Heart left ventricle (tissue), 13 donors: ENCODE data around the gene ENOX1.

Experiments
- POLR2A ChIP-seq, 2 donors: fragments of 450-650 bp; IDR thresholded peaks; one replicate each; pipeline ENCODE4 v1.6.1; 2017; ENCODE audit warnings: antibody characterized with exemption in 2 of 2, mild to moderate bottlenecking in 2 of 2, moderate library complexity in 2 of 2
- TF ChIP-seq, protein P1 (sequence below), 12 donors: fragments of 200-600 bp; sonication (generic) in 4 of 12; IDR thresholded peaks; one replicate each; pipeline versions ENCODE4 v1.5.0 to v1.8.0; 2018 to 2022; ENCODE audit warnings: antibody characterized with exemption in 12 of 12, mild to moderate bottlenecking in 5 of 12
- donor health status: ischemic (EF 13 %, LVEDD 7.1; RV severe dilation, severe dysfunction).
- donor health status: DM: no; HTN: yes; CAD: no.
- donor health status: DM: no; HTN: no; CAD: no.
- donor health status: ischemic (EF 25% LVEDD 6.9; RV normal size, moderate dysfunction).
- donor health status: ischemic (EF 25% LVEDD 5.7; RV mildly dilated, moderate dysfunction).
- donor health status: ischemic (EF 35%, LVEDD 5.7; RV mildly dilated, moderate dysfunction).
- donor health status: nonischemic (EF 11% LVEDD 7.7; RV severe dilation, severe dysfunction).
- donor health status: DM: yes; HTN: yes; CAD: no.
- donor health status: PGD.
- donor health status: ischemic (EF 29% LVEDD 5.4; RV normal size, mild dysfunction).
- donor health status: nonischemic (EF 23%, LVEDD 6.1; RV moderate dilation, normal function).

DNA sequence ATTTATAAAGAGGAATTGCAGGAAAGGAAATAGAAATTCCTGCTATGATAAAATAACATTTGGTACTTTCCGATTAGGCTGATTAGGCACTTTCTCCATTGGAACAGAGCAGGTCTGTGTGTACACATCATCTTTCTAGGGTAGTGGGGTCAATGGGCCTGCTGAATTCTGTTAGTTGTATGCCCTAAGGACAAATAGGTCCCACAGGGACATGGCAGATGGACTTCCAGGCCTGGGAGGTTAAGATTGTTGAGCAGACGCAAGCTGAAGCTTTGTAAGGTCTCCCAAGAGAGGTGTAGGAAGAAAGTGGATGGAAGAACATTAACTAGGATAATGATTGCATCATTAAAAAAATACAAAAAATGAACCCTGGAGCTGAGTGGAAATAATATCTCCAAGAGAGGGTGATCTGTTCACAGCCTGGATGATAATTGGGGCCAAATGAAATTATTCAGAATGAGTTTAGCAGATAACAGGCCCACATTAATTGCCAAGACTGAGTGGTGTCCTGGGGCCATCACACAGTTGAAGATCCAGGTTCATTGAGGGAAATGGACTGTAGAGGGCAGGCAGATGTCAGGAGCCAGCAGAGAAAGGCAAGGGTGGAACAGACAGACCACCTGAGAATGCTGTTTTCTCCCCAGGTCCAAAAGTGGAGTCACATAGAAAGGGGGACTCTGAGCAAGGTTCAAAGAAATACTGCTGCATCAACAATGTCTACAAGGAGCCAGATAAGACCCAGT, 548.3 kb downstream of the ENOX1 start:
- TF ChIP-seq, protein P1, sequence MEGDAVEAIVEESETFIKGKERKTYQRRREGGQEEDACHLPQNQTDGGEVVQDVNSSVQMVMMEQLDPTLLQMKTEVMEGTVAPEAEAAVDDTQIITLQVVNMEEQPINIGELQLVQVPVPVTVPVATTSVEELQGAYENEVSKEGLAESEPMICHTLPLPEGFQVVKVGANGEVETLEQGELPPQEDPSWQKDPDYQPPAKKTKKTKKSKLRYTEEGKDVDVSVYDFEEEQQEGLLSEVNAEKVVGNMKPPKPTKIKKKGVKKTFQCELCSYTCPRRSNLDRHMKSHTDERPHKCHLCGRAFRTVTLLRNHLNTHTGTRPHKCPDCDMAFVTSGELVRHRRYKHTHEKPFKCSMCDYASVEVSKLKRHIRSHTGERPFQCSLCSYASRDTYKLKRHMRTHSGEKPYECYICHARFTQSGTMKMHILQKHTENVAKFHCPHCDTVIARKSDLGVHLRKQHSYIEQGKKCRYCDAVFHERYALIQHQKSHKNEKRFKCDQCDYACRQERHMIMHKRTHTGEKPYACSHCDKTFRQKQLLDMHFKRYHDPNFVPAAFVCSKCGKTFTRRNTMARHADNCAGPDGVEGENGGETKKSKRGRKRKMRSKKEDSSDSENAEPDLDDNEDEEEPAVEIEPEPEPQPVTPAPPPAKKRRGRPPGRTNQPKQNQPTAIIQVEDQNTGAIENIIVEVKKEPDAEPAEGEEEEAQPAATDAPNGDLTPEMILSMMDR (IDR thresholded peaks at IDR 0.05) = no peak
- no peak for TF ChIP-seq POLR2A (IDR thresholded peaks at IDR 0.05)
